Endodermal cell (in vitro differentiated cells): Measurements from ENCODE around the gene STAM. TPM values are rescaled to one million over a fixed set of nuclear protein-coding genes. Genes with fewer than 3 reads are reported as not detected.

Experiments used
- DNase-seq: peaks from one replicate; pipeline ENCODE4 v3.0.0-alpha.2; 2017
- H3K27ac ChIP-seq: 2 replicates; pipeline ENCODE4 v1.5.1; 2013; ENCODE audit warnings: mild to moderate bottlenecking, low read depth, low read length, moderate library complexity
- H3K27me3 ChIP-seq: 2 replicates; pipeline ENCODE4 v1.6.1; 2013; ENCODE audit warnings: mild to moderate bottlenecking, low read length, moderate library complexity; ENCODE audit not compliant: insufficient read depth, control insufficient read depth, poor library complexity, severe bottlenecking
- H3K36me3 ChIP-seq: 2 replicates; pipeline ENCODE4 v1.7.0; 2013; ENCODE audit warnings: mild to moderate bottlenecking, low read length, moderate library complexity; ENCODE audit not compliant: control insufficient read depth, insufficient read depth
- H3K4me1 ChIP-seq: one replicate; pipeline ENCODE4 v1.7.0; 2013; ENCODE audit warnings: low read length; ENCODE audit not compliant: control insufficient read depth, insufficient read depth
- H3K4me3 ChIP-seq: 2 replicates; pipeline ENCODE4 v1.5.1; 2013; ENCODE audit warnings: mild to moderate bottlenecking, low read length, moderate library complexity
- H3K9ac ChIP-seq: 2 replicates; pipeline ENCODE4 v1.6.1; 2013; ENCODE audit warnings: mild to moderate bottlenecking, low read length, moderate library complexity; ENCODE audit not compliant: poor library complexity, severe bottlenecking; ENCODE audit errors: extremely low read depth
- H3K9me3 ChIP-seq: 2 replicates; pipeline ENCODE4 v1.6.1; 2013; ENCODE audit warnings: mild to moderate bottlenecking, low read length, moderate library complexity; ENCODE audit not compliant: control insufficient read depth
- H3K27ac Mint-ChIP-seq: 2 replicates; pipeline ENCODE4 v1.8.0; 2020; ENCODE audit warnings: mixed read lengths
- H3K27me3 Mint-ChIP-seq: 2 replicates; pipeline ENCODE4 v1.8.0; 2021; ENCODE audit warnings: mild to moderate bottlenecking, mixed read lengths; ENCODE audit not compliant: insufficient read depth
- H3K36me3 Mint-ChIP-seq: 2 replicates; pipeline ENCODE4 v1.8.0; 2020; ENCODE audit warnings: low read depth, mixed read lengths
- H3K4me1 Mint-ChIP-seq: 2 replicates; pipeline ENCODE4 v1.8.0; 2020; ENCODE audit warnings: mixed read lengths
- H3K4me3 Mint-ChIP-seq: 2 replicates; pipeline ENCODE4 v1.8.0; 2020; ENCODE audit warnings: mild to moderate bottlenecking, moderate library complexity, mixed read lengths
- H3K9me3 Mint-ChIP-seq: 2 replicates; pipeline ENCODE4 v1.8.0; 2020; ENCODE audit warnings: mild to moderate bottlenecking, mixed read lengths
- CTCF ChIP-seq: fragments of 200-600 bp; sonication (generic); conservative IDR thresholded peaks from 2 replicates; pipeline ENCODE4 v1.5.0; 2021; ENCODE audit warnings: antibody characterized with exemption, mild to moderate bottlenecking
- WGBS, 2 experiments: methylation state at CpG; one replicate each; pipeline versions ENCODE4 v1.1.5 to v1.1.7; 2013; ENCODE audit warnings: missing lambda C conversion rate in 2 of 2, mixed read lengths in 1 of 2; ENCODE audit not compliant: insufficient coverage in 1 of 2, insufficient read length in 1 of 2; 5-methylcytosine and 5-hydroxymethylcytosine counted together
- total RNA-seq, 2 donors: library from RNA; stranded (reverse); fragmentation: NEBNext Ultra II Directional in 1 of 2; extraction: Animal tissue kit (Norgen Biotek cat#: 25700) in 1 of 2; gene quantifications; 2 replicates in 1 of 2; 3 replicates in 1 of 2; pipeline ENCODE4 v1.2.1, GENCODE V29; 2021

STAM gene
- total RNA-seq, 2 donors from 2014 or later = 26.7 to 30.0 TPM

GRCh38 chr10:17685233-17685840 lies 41.4 kb downstream of the STAM start:
- no peak overlapping the region for H3K4me3 Mint-ChIP-seq
- Histone ChIP-seq H3K4me1 (no peaks in the 10 kb centered on the region), H3K9me3 (no peaks in the 10 kb centered on the region), H3K36me3 (peaks cover 22% of the 10 kb centered on the region), H3K9ac (no peak overlapping the region), H3K27ac (no peak overlapping the region), H3K4me3 (no peak overlapping the region), H3K27me3 (no peaks in the 10 kb centered on the region)
- H3K27me3 Mint-ChIP-seq = no peaks in the 10 kb centered on the region
- H3K9me3 Mint-ChIP-seq = no peaks in the 10 kb centered on the region
- peak overlapping the region; percentile 60 for H3K27ac Mint-ChIP-seq
- peaks cover 26% of the 10 kb centered on the region for H3K36me3 Mint-ChIP-seq
- WGBS, 2 experiments = 84 to 97% methylated on average over 2 to 3 of the region's 3 CpGs
- no peak for DNase-seq
- H3K4me1 Mint-ChIP-seq = peaks cover 3% of the 10 kb centered on the region
- TF ChIP-seq CTCF = no peak

DNA sequence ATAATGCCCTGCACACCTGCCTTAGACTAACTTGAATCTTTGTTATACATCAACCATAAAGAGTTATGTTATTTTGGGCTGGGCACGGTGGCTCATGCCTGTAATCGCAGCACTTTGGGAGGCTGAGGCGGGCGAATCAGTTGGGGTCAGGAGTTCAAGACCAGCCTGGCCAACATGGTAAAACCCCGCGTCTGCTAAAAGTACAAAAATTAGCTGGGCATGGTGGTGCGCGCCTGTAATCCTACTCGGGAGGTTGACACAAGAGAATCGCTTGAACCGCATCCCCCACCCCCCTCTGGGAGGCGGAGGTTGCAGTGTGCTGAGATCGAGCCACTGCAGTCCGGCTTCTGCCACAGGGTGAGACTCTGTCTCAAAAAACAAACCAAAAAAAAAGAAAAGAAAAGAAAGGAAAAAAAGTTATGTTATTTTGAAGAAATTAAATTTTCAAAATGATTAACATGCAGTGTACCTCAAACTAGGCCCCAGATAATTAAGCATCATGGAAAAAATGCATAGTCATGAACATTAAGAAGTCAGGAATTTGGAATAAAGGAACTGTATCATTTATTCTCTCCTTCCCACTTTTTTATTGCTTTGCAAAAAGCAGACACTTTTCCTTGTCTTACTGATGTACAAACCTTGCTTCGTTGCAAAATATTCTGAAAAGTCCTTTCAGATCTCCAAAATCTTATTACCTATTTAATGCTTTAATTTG lies 43.3 kb downstream of the STAM start:
- H3K27ac Mint-ChIP-seq = peak overlapping the region; percentile 77
- no peaks in the 10 kb centered on the region for H3K9me3 Mint-ChIP-seq
- no peak for TF ChIP-seq CTCF
- Histone ChIP-seq H3K27ac (no peak overlapping the region), H3K27me3 (no peaks in the 10 kb centered on the region), H3K9ac (no peak overlapping the region), H3K4me3 (no peak overlapping the region), H3K9me3 (no peaks in the 10 kb centered on the region), H3K36me3 (peaks cover 29% of the 10 kb centered on the region), H3K4me1 (no peaks in the 10 kb centered on the region)
- H3K27me3 Mint-ChIP-seq = no peaks in the 10 kb centered on the region
- DNase-seq = no peak
- peaks cover 12% of the 10 kb centered on the region for H3K4me1 Mint-ChIP-seq
- H3K4me3 Mint-ChIP-seq = no peak overlapping the region
- peaks cover 26% of the 10 kb centered on the region for H3K36me3 Mint-ChIP-seq
- WGBS, 2 experiments = 97 to 99% methylated on average over 11 to 14 of the region's 15 CpGs

DNA sequence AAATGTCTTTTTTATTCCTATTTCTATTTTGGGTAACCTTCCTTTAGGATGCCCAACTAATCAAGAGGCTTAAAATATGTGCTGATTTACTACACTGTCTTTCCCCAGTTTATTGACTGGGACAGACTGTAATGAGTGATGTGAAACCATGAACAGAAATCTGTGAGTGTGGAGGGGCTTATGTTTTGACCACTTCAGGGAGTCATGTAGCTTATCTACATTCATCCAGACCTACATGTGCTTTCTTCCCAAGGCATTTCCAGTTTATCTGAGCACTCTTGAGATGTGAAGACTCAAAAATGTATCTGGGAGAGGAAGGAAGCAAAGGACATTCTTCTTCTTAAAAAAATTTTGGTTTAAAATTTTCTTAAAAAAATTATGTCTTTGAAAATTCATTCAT lies 45.2 kb downstream of the STAM start:
- Histone ChIP-seq H3K4me1 (no peaks in the 10 kb centered on the region), H3K9ac (no peak overlapping the region), H3K9me3 (no peaks in the 10 kb centered on the region), H3K27me3 (no peaks in the 10 kb centered on the region), H3K36me3 (peaks cover 41% of the 10 kb centered on the region), H3K4me3 (no peak overlapping the region), H3K27ac (no peak overlapping the region)
- DNase-seq = no peak
- no peak for TF ChIP-seq CTCF
- Mint-ChIP-seq H3K36me3 (peaks cover 31% of the 10 kb centered on the region), H3K4me1 (peaks cover 9% of the 10 kb centered on the region), H3K4me3 (no peak overlapping the region), H3K27ac (no peak overlapping the region), H3K27me3 (no peaks in the 10 kb centered on the region), H3K9me3 (no peaks in the 10 kb centered on the region)
